Measurements from ENCODE around the gene SNAPC3. TPM values are rescaled to one million over a fixed set of nuclear protein-coding genes. Genes with fewer than 3 reads are reported as not detected.

The SNAPC3 gene
- total and polyA plus RNA-seq, 8 donors: 7.7 to 217 (median 21.3) TPM

GRCh38 chr9:15416880-15417279, 5.8 kb upstream of the SNAPC3 start:
- Histone ChIP-seq H3K4me1 (peaks cover 0 to 9% (median 2%) of the 10 kb centered on the region in 4 donors), H3K9me3 (no peaks in the 10 kb centered on the region), H3K4me3 (no peak overlapping the region), H3K36me3 (no peaks in the 10 kb centered on the region), H3K27ac (no peak overlapping the region), H3K27me3 (no peaks in the 10 kb centered on the region)
- 20 to 40% (median 27%) methylated on average over 2 of the region's 2 CpGs for WGBS, 5 donors
- intact Hi-C loops (cut with DNase I; ENCODE audit: low total_unique reads): loop anchor here (10.0 kb wide), 1 partner anchor 202 kb away; no protein-coding TSS in a partner anchor
- TF ChIP-seq, protein P1, sequence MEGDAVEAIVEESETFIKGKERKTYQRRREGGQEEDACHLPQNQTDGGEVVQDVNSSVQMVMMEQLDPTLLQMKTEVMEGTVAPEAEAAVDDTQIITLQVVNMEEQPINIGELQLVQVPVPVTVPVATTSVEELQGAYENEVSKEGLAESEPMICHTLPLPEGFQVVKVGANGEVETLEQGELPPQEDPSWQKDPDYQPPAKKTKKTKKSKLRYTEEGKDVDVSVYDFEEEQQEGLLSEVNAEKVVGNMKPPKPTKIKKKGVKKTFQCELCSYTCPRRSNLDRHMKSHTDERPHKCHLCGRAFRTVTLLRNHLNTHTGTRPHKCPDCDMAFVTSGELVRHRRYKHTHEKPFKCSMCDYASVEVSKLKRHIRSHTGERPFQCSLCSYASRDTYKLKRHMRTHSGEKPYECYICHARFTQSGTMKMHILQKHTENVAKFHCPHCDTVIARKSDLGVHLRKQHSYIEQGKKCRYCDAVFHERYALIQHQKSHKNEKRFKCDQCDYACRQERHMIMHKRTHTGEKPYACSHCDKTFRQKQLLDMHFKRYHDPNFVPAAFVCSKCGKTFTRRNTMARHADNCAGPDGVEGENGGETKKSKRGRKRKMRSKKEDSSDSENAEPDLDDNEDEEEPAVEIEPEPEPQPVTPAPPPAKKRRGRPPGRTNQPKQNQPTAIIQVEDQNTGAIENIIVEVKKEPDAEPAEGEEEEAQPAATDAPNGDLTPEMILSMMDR (IDR thresholded peaks at IDR 0.05): peak in 4 of 7 experiments; percentile 11 to 63 (median 28)
- TF ChIP-seq POLR2AphosphoS5 (IDR thresholded peaks at IDR 0.05): no peak
- DNase-seq: peak; percentile 63 to 82

DNA sequence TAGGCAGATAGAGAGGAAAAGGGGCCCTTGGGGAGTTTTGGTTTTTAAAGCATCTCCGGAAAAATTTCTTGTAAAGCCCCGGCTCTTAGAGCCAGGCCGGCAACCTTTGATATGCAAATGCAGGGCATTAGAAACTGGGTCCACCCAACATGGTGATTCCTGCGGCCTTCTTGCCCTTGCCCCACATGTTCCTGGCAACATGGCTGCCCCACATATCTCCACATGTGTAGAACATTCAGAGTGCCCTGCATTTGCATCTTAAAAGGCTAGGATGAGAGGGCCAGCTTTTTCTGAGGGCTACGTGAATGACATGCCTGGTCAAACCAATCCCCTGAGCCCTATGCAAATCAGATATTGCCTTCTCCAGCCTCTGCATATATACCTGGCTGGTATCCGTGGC, 5.0 kb upstream of the SNAPC3 start:
- TF ChIP-seq, protein P1 (IDR thresholded peaks at IDR 0.05): no peak
- no peak for TF ChIP-seq EP300 (IDR thresholded peaks at IDR 0.05)
- TF ChIP-seq POLR2AphosphoS5 (IDR thresholded peaks at IDR 0.05): no peak
- TF ChIP-seq POLR2A (IDR thresholded peaks at IDR 0.05): no peak
- no peak for DNase-seq
- 77 to 84% (median 80%) methylated on average over 6 of the region's 6 CpGs for WGBS, 5 donors
- H3K9me3 ChIP-seq: no peaks in the 10 kb centered on the region
- H3K27ac ChIP-seq: no peak overlapping the region
- H3K4me1 ChIP-seq: peaks cover 0 to 13% (median 5%) of the 10 kb centered on the region in 4 donors
- intact Hi-C loops (cut with DNase I; ENCODE audit: low total_unique reads): loop anchor here (10.0 kb wide), 1 partner anchor 203 kb away; no protein-coding TSS in a partner anchor
- no peak overlapping the region for H3K4me3 ChIP-seq
- no peaks in the 10 kb centered on the region for H3K27me3 ChIP-seq
- H3K36me3 ChIP-seq: no peaks in the 10 kb centered on the region

DNA sequence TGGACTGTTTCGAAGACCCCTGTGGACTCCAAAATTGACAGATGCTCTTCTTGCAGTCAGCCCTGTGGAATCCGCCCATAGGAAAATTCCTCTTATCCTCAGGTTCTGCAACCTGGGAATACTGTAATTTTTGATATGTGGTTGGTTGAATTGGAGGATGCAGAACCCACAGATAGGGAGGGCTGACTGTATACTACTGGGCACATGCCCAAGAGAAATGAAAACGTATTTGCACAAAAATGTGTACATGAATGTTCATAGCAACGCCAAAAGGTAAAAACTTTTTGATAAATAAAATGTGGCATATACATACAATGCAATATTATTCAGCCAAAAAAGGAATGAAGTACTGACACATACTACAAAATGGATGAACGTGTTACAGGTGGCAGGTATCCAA, 1.9 kb upstream of the SNAPC3 start:
- no peak for DNase-seq
- WGBS, 5 donors: 46 to 67% (median 50%) methylated on average over 5 of the region's 5 CpGs
- intact Hi-C loops (cut with DNase I; ENCODE audit: low total_unique reads): loop anchor here (10.0 kb wide), 1 partner anchor 116 kb away; the partner anchor contains the start of gene TTC39B

DNA sequence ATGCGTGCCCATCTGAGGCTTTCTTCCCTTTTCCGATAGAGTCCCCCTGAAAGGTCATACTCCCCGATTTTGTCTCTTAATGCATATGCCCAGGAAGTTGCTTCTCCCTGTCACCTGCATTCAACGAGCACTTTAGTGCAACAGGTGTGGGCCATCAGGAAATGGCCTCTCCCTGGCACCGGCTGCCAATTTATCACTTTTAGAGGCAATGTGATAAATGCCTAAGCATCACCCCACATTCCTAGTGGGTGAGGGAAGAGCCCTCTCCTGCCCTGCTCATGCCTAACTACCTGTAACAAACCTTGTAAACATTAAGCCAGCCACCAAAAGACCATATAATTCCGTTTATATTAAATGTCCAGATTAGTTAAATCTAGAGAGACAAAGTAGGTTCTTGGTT, 1.1 kb upstream of the SNAPC3 start:
- H3K4me3 ChIP-seq: peak overlapping the region in 1 of 4 donors; percentile 88
- no peaks in the 10 kb centered on the region for H3K27me3 ChIP-seq
- TF ChIP-seq, protein P1 (IDR thresholded peaks at IDR 0.05): no peak
- TF ChIP-seq EP300 (IDR thresholded peaks at IDR 0.05) (no peak), POLR2AphosphoS5 (IDR thresholded peaks at IDR 0.05) (no peak), POLR2A (IDR thresholded peaks at IDR 0.05) (no peak)
- intact Hi-C loops (cut with DNase I; ENCODE audit: low total_unique reads): loop anchor here (10.0 kb wide), 1 partner anchor 117 kb away; the partner anchor contains the start of gene TTC39B
- 71 to 76% (median 73%) methylated on average over 6 of the region's 6 CpGs for WGBS, 5 donors
- peak overlapping the region in 2 of 5 donors; percentile 94 for H3K27ac ChIP-seq
- H3K36me3 ChIP-seq: peaks cover 0 to 18% (median 15%) of the 10 kb centered on the region in 4 donors
- DNase-seq: peak in 1 of 2 donors; percentile 35
- H3K9me3 ChIP-seq: no peaks in the 10 kb centered on the region
- peaks cover 3 to 43% (median 24%) of the 10 kb centered on the region in 4 donors for H3K4me1 ChIP-seq

More for the DNA sequence above, 1.9 kb upstream of the SNAPC3 start:
- no peaks in the 10 kb centered on the region for H3K9me3 ChIP-seq
- H3K4me3 ChIP-seq: no peak overlapping the region
- peaks cover 0 to 13% (median 8%) of the 10 kb centered on the region in 4 donors for H3K36me3 ChIP-seq
- TF ChIP-seq POLR2A (IDR thresholded peaks at IDR 0.05) (no peak), POLR2AphosphoS5 (IDR thresholded peaks at IDR 0.05) (no peak), EP300 (IDR thresholded peaks at IDR 0.05) (no peak)
- TF ChIP-seq, protein P1 (IDR thresholded peaks at IDR 0.05): no peak
- H3K27ac ChIP-seq: no peak overlapping the region
- peaks cover 3 to 36% (median 21%) of the 10 kb centered on the region in 4 donors for H3K4me1 ChIP-seq
- H3K27me3 ChIP-seq: no peaks in the 10 kb centered on the region

All from stomach (tissue), 9 donors.